Panc1 (cell line): ENCODE data around the gene RIPK3. TPM values are rescaled to one million over a fixed set of nuclear protein-coding genes. Genes with fewer than 3 reads are reported as not detected.

Experiments used
- ATAC-seq: fragments of 200-7000 bp; cut with Tn5 transposase; 2 replicates; pipeline ENCODE4 v1.9.1; 2020; ENCODE audit warnings: mild to moderate bottlenecking, moderate library complexity
- BruUV-seq: library from RNA; stranded (reverse); fragments of 400-500 nt; replicated peaks from 2 replicates; lab custom pipeline; 2021; lab: Mats Ljungman, UMichigan
- CTCF ChIA-PET: fragments of 300-600 bp; sonication (Branson Sonifier 250); formaldehyde crosslinking; loops from one replicate; lab custom pipeline; 2022; ENCODE audit warnings: antibody characterized with exemption; lab: Charles Lee
- POLR2A ChIA-PET: fragments of 300-600 bp; sonication (Branson Sonifier 250); formaldehyde crosslinking; loops from one replicate; lab custom pipeline; 2022; ENCODE audit warnings: antibody characterized with exemption; lab: Charles Lee
- DNase-seq: peaks from one replicate; pipeline ENCODE4 v3.0.0-alpha.2; 2010; ENCODE audit warnings: low read depth, low spot score
- H3K27ac ChIP-seq: 2 replicates; pipeline ENCODE4 v1.5.1; 2011; ENCODE audit warnings: mild to moderate bottlenecking, low read length, inconsistent platforms
- H3K27me3 ChIP-seq: fragments of 200-500 bp; sonication (Bioruptor generic); 2 replicates; pipeline ENCODE4 v1.6.0; 2014; ENCODE audit warnings: low read length, inconsistent platforms; ENCODE audit not compliant: control insufficient read depth, insufficient read depth
- H3K36me3 ChIP-seq: fragments of 200-500 bp; sonication (Bioruptor generic); 2 replicates; pipeline ENCODE4 v1.5.1; 2014; ENCODE audit warnings: inconsistent platforms, mild to moderate bottlenecking, low read length, moderate library complexity; ENCODE audit not compliant: control insufficient read depth, insufficient read depth
- H3K4me1 ChIP-seq: 2 replicates; pipeline ENCODE4 v1.5.1; 2011; ENCODE audit warnings: inconsistent platforms, mild to moderate bottlenecking, low read length, moderate library complexity; ENCODE audit not compliant: control insufficient read depth, insufficient read depth
- H3K4me3 ChIP-seq, 2 experiments: 2 replicates each; pipeline ENCODE4 v1.5.1; 2011 to 2012; ENCODE audit warnings: low read depth in 2 of 2, low read length in 2 of 2, mild to moderate bottlenecking in 2 of 2, inconsistent platforms in 1 of 2, moderate library complexity in 1 of 2
- H3K9me3 ChIP-seq: fragments of 200-500 bp; sonication (Bioruptor generic); 2 replicates; pipeline ENCODE4 v1.5.1; 2014; ENCODE audit warnings: low read depth, mild to moderate bottlenecking, inconsistent platforms, low read length, moderate library complexity; ENCODE audit not compliant: control insufficient read depth, insufficient read depth
- CTCF ChIP-seq: fragments of 450-650 bp; IDR thresholded peaks from 2 replicates; pipeline ENCODE4 v1.5.1; 2017; ENCODE audit warnings: mild to moderate bottlenecking
- POLR2AphosphoS5 ChIP-seq: IDR thresholded peaks from 2 replicates; pipeline ENCODE4 v1.6.1; 2012; ENCODE audit warnings: mild to moderate bottlenecking, low read depth, low read length, moderate library complexity
- REST ChIP-seq, 2 experiments: IDR thresholded peaks; 2 replicates each; pipeline ENCODE4 v1.6.1; 2011 to 2012; ENCODE audit warnings: low read depth in 2 of 2, control low read depth in 1 of 2, low read length in 1 of 2, mild to moderate bottlenecking in 1 of 2, moderate library complexity in 1 of 2; ENCODE audit not compliant: insufficient read depth in 1 of 2
- SIN3A ChIP-seq: IDR thresholded peaks from 2 replicates; pipeline ENCODE4 v1.6.1; 2012; ENCODE audit warnings: low read depth, mild to moderate bottlenecking, low read length, moderate library complexity, borderline replicate concordance; ENCODE audit not compliant: insufficient read depth
- TCF7L2 ChIP-seq: IDR thresholded peaks from 2 replicates; pipeline ENCODE4 v1.6.1; 2011; ENCODE audit warnings: mild to moderate bottlenecking, low read depth, low read length, inconsistent platforms
- in situ Hi-C: cut with HindIII; loops from 2 replicates; pipeline ENCODE4 v1.10.0; 2016; ENCODE audit warnings: low sequenced_read_pairs, low pct_unique_long_range_greater_than_20kb
- intact Hi-C: fragments of 100-400 bp; cut with micrococcal nuclease; formaldehyde crosslinking; loops from one replicate; pipeline ENCODE4 v1.10.0; 2022; ENCODE audit not compliant: unreplicated experiment
- total RNA-seq: library from RNA; stranded (reverse); gene quantifications from one replicate; pipeline ENCODE4 v1.2.1, GENCODE V29; 2021; ENCODE audit not compliant: unreplicated experiment

Gene RIPK3
- total RNA-seq, 1 experiment from 2014 or later, result not detected

- CTCF ChIA-PET, result interaction anchor here (0.5 kb wide), 1 partner anchor 95 kb away, joined by 3 read pairs; no protein-coding TSS in a partner anchor
- H3K4me3 ChIP-seq, result no peak overlapping the region
- in situ Hi-C loops, result loop anchor here (10.0 kb wide), 1 partner anchor 96 kb away; no protein-coding TSS in a partner anchor
These were observed 948 bp downstream of the RIPK3 start for GRCh38 chr14:24338843-24339242.

GRCh38 chr14:24337824-24338175 is 2.0 kb downstream of the RIPK3 start:
- H3K27ac ChIP-seq, result no peak overlapping the region
- no peak for ATAC-seq
- no peak for TF ChIP-seq REST (IDR thresholded peaks at IDR 0.05; ENCODE audit: insufficient read depth in 1 of 2, low read depth in 2 of 2, low read length in 1 of 2)
- TF ChIP-seq SIN3A, result no peak
- H3K4me3 ChIP-seq, result no peak overlapping the region
- DNase-seq, result no peak
- CTCF ChIA-PET, result interaction anchor here (1.2 kb wide), 2 partner anchors 94 to 99 kb away, joined by 3 to 4 read pairs; no protein-coding TSS in a partner anchor
- POLR2A ChIA-PET, result no interaction called here
- in situ Hi-C loops (loop anchor here (10.0 kb wide), 1 partner anchor 97 kb away; no protein-coding TSS in a partner anchor), intact Hi-C loops (no loop called here)
- BruUV-seq, result no TSS peak
- no peaks in the 10 kb centered on the region; the same call in 1 of the 2 replicates for H3K27me3 ChIP-seq
- no peaks in the 10 kb centered on the region for H3K36me3 ChIP-seq
- H3K9me3 ChIP-seq, result no peaks in the 10 kb centered on the region
- peaks cover 3% of the 10 kb centered on the region; the same call in 1 of the 2 replicates for H3K4me1 ChIP-seq

More at GRCh38 chr14:24338843-24339242, 948 bp downstream of the RIPK3 start:
- Histone ChIP-seq H3K27me3 (no peaks in the 10 kb centered on the region; the same call in 1 of the 2 replicates), H3K27ac (no peak overlapping the region), H3K9me3 (no peaks in the 10 kb centered on the region), H3K36me3 (no peaks in the 10 kb centered on the region), H3K4me1 (peaks cover 3% of the 10 kb centered on the region; the same call in 1 of the 2 replicates)
- DNase-seq (no peak), ATAC-seq (no peak)
- POLR2A ChIA-PET, result no interaction called here
- no TSS peak for BruUV-seq
- intact Hi-C loops, result no loop called here
- TF ChIP-seq REST (IDR thresholded peaks at IDR 0.05; ENCODE audit: insufficient read depth in 1 of 2, low read depth in 2 of 2, low read length in 1 of 2) (no peak), POLR2AphosphoS5 (no peak), TCF7L2 (no peak), SIN3A (no peak), CTCF (no peak)
